ENCODE results near the gene TKTL2.

The TKTL2 gene, protein sequence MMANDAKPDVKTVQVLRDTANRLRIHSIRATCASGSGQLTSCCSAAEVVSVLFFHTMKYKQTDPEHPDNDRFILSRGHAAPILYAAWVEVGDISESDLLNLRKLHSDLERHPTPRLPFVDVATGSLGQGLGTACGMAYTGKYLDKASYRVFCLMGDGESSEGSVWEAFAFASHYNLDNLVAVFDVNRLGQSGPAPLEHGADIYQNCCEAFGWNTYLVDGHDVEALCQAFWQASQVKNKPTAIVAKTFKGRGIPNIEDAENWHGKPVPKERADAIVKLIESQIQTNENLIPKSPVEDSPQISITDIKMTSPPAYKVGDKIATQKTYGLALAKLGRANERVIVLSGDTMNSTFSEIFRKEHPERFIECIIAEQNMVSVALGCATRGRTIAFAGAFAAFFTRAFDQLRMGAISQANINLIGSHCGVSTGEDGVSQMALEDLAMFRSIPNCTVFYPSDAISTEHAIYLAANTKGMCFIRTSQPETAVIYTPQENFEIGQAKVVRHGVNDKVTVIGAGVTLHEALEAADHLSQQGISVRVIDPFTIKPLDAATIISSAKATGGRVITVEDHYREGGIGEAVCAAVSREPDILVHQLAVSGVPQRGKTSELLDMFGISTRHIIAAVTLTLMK

DNA sequence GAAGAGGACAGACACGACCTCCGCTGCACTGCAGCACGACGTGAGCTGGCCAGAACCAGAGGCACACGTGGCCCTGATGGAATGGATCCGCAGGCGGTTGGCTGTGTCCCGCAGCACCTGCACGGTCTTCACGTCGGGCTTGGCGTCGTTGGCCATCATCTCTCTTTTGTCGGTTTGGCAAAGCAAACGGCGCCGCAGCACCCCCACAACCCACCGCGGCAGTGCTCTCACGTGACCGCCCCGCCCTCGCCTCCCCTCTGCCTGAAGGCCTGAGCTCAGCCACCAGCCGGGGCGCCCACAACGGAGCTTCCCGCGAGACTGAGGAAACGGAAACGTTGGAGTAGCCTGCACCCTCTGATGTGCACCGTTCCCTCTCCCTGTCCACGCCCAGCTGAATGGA, at the start of gene TKTL2:
TSS of gene TKTL2 (minus strand) at position 179 of the 400 bp plus-strand sequence. CDS start at position 159, 20 bp downstream.
- DNase-seq (ENCODE audit: low read depth in 1 of 2, low spot score in 1 of 2), result no peak

DNA sequence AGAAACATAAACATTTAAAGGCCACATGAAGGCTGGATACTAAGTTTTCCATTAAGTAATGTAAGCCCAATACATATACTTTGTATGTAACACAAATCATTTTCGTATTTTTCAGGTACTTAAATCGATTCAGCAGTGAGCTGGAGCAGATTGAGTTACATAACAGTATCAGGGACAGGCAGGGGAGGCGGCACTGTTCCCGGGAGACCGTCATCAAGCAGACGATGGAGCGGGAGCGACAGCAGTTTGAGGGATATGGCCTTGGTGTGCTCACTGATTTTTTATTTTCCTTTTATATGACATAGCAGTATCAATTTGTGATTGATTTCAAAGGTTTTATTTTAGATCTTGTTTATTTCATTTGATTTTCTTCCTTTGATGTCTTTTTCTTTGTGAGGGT, 41.6 kb upstream of the TKTL2 start:
- no peak for DNase-seq (ENCODE audit: low read depth in 1 of 2, low spot score in 1 of 2)

DNA sequence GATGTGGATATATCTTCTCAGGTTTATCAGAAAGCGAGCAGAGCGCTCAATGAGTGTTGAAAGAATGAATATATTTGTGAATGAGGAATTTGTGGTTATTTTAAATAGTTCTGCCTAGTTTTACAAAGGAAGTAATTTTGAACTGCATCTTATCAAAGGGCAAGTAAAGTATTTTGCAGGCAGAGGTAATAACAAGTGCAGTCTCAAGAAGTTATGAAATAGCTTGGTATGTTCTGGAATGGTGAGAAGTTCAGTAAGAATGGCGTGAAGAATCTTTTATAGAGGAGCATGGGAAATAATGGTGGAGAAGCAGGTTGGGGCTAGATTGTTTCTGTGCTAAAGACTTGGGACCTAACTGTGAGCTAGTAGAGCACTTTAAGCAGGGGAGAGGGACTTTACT, 31.8 kb upstream of the TKTL2 start:
- no peak for DNase-seq (ENCODE audit: low read depth in 1 of 2, low spot score in 1 of 2)

DNA sequence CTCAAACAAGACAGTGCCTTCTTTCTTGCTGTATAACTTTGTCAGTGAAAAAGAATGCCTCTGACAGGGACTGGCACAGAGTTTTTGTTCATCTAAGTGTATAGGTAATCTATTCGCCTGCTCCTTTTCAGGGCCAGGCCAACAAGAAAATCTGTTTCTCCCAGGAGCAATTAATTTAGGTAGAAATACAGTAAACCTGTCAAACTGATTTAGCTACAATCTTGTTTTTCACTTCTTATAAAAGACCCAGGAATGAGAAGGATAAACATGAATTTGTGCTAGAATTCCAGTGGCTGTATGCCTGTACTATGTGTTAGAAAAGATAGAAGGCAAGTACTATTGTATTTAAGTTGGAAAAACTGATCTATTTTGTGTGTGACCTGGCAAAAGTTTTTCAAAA, 27.0 kb upstream of the TKTL2 start:
- DNase-seq (ENCODE audit: low read depth in 1 of 2, low spot score in 1 of 2), result no peak

DNA sequence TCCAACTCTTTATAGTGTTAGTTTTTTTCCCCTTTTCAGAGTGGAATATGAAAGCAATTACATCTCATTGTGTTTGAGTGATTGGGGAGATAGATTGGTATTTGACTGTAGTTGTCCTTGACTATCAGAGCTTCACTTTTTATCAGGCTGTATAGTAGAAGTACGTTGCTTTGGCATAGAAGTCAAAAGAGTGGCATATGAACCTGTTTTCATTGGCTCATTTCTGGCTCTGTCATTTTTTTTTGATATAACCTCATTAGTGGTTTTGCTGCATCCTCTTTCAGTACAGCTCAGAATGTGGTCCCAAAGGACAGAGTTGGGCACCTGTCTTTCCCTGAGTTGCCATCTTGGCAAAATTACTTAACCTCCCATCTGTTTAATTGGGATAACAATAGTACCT, 22.3 kb upstream of the TKTL2 start:
- DNase-seq (ENCODE audit: low read depth in 1 of 2, low spot score in 1 of 2), result no peak

DNA sequence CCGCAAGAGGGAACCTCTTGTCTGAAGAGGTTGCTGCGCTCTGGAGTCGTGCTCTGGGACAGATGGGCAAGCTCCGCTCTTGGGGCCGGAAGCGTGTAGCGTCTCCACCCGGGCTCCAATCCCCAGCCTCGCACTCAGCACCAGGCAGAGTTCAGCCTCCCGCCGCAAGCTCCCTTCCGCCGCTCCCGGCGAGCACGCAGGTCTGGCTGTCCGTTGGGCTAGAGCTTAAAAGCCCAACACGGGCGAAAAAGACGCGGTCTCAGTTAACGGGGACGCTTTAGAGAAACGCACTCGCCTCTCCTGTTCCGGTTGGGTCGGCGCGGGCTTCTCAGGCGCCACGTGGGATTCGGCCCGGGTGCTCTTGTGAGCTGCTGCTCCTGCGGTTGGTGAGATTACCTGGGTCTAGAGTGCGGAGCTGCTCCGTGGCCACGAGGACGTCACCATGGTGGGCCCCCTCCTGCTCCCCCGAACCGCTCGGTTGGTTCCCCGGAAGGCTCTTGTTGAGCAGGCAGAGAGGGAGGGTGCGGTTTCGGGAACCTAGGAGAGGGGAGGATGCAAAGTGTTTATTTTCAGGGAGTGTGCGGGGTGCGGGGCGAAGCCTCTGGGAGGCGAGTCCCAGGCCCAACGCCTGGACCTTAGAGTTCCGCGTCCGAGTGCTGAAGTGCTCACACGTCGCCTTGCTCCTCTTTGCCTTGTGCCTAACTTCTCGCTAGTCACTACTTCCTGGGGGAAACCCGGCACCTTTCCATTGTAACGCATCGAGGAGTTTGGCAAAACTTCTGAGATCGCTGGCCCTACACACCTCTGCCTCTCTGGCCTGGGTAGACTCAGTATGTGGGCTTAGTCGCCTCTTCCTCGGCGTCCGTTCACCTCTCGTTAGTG, 21.0 kb upstream of the TKTL2 start, which contains the start of gene TMA16:
TSS of gene TMA16 (plus strand) at position 331 of the 882 bp plus-strand sequence. CDS start at position 443, 112 bp downstream.
- DNase-seq (ENCODE audit: low read depth in 1 of 2, low spot score in 1 of 2), result peak; percentile 55 to 67

DNA sequence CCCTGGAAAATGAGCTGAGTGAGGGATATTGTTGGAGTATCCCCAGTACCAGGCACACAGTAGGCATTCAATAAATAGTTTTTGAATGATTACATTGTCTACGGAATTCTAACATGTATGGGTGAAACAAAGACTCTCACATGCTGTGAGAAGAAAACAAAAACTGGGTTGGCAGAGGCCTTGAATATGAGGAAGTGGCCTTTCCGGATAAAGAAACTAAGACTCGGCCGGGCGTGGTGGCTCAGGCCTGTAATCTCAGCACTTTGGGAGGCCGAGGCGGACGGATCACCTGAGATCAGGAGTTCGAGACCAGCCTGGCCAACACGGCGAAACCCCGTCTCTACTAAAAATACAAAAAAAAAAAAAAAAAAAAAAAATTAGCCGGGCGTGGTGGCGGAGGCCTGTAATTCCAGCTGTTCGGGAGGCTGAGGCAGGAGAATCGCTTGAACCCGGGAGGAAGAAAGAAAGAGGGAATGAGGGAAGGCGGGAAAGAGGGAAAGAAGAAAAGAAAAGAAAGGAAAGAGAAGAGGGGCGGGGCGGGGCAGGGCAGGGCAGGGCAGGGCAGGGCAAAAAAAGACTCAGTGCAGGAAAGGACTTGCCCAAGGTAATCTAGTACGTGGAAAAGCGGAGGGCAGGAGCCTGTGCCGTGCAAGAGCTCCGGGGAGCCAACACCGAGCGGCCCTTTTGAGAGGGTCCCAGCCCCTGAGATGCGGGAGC, 20.2 kb upstream of the TKTL2 start:
- no peak for DNase-seq (ENCODE audit: low read depth in 1 of 2, low spot score in 1 of 2)

DNA sequence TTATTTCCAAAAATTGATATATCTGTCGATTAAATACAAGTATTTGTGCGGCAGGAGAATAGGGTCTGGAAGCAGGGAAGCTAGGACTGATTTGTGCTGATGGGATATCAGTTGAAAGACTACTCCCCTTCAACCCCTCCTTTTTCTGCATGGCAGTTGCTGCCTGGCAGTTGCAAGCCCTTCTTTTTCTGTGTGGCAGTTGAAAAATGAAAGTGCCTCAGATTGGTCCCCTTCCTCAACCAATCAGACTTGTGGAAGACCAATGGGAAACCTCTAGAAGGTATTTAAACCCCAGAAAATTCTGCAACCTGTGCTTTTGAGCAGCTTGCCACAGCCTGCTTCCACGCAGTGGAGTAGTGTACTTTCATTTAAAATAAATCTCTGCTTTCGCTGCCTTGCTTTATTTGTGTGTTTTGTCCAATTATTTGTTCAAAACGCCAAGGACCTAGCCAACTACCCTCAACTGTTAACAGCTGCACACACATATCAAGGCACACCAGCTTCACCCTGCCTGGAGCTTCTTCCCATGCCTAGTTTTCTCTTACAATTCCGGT, 19.5 kb upstream of the TKTL2 start:
- DNase-seq (ENCODE audit: low read depth in 1 of 2, low spot score in 1 of 2), result no peak

DNA sequence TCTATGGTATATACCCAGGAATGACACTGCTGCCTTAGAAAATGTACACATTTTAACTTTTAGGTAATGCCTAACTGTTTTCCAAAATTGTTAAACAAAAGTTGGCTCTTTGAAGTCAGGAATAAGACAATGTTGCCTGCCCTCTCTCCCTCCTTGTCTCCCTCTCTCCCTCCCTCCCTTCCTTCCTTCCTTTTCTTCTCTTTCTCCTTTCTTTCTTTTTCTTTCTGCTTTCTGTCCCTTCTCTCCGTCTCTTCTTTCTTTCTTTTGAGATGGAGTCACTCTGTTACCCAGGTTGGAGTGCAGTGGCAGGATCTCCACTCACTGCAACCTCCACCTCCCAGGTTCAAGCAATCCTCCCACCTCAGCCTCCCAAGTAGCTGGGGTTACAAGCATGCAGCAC, 16.4 kb upstream of the TKTL2 start:
- DNase-seq (ENCODE audit: low read depth in 1 of 2, low spot score in 1 of 2), result no peak

DNA sequence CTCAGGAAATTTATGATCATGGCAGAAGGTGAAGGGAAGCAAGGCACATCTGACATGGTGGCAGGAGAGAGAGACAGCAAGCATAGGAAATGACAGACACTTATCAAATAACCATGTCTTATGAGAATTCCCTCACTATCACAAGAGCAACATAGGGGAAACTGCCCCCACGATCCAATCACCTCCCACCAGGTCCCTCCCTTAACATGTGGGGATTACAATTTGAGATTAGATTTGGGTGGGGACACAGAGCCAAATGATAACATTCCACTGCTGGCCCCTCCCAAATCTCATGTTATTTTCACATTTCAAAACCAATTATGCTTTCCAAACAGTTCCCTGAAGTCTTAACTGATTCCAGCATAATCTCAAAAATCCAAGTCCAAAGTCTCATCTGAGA, 12.8 kb upstream of the TKTL2 start:
- no peak for DNase-seq (ENCODE audit: low read depth in 1 of 2, low spot score in 1 of 2)

DNA sequence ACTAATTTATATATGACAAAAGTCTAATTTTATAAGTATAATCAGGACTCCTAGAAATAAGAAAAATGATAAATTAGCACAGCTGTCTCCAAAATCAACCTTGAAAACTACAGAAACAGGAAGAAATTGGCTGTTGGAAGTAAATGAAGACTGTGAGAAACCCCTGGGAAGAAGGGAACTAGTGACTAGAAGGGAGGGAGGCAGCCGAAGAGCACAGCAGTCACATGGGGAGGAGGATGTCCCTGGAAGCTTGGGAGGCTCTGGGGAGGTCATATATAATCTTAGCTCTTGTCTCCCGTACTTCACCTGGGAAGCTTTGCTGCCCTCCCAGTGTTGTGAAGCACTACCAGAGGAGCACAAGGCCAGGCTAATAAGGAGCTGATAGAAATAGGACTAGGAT, 12.0 kb upstream of the TKTL2 start:
- no peak for DNase-seq (ENCODE audit: low read depth in 1 of 2, low spot score in 1 of 2)

DNA sequence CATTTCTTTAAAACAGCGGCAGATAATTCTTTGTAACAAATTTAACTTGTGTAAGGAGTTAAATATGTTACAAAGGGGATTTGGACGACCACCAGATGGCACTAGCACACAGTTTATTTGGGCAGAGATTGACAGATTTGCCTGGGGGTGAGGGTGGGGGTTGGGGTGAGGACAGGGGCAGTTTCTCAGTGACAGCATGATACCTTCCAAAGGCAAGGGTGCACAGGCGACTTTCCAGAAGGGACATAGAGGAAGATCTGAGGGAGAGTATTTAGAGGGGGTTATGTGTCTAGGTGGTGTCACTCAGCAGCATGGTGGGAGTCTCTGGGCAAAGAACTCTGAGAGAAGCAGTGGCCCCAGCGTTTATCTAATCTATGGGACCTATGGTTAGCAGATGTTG, 11.4 kb upstream of the TKTL2 start:
- no peak for DNase-seq (ENCODE audit: low read depth in 1 of 2, low spot score in 1 of 2)

DNA sequence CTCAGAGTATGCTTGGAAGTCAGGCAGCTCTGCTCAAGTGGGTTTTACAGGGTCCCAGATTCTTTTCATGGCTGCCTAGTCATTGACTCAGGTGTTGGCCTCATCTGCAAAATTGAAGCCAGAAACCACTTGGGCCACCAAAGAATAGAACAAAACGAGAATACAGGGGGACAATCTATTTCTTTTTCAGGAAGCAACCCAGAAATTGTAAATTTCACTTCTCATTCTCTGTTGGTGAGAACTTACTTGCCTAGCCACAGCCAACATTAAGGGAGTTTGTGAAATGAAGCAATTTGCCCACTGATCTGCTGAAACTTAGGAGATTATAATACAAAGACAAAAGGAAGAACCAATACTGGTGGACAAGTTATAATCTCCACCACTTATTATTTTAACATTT, 8.6 kb upstream of the TKTL2 start:
- DNase-seq (ENCODE audit: low read depth in 1 of 2, low spot score in 1 of 2), result no peak

DNA sequence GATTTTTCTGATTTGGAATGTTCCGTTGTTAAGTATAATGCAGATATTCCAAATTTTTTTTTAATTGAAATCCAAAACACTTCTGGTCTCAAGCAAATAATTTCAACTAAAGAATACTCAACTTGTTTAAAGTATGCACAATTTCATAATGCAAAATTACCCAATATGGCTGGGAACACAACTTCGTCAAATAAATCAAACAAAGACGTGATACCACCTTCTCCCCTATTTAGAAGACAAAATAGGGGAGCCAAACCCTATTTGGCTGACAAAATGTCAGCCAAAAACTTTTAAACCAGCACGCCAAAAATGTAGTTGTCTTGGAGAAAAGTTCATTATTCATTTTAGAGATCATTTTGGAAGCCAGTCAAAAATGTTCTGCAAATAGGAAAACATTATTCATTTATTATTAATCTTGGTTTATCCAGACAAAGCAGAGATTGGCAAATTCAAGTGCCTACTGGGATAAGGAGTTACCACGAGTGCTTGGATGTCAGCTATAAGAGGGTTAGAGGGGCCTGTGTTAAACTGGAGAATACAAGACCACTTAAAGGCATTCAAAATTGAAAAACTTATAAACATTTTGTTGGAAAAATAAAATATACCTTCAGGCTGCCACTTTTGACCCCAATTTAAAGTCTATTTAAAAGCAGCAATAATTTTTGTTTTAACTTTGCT, 3.3 kb upstream of the TKTL2 start:
- no peak for DNase-seq (ENCODE audit: low read depth in 1 of 2, low spot score in 1 of 2)

DNA sequence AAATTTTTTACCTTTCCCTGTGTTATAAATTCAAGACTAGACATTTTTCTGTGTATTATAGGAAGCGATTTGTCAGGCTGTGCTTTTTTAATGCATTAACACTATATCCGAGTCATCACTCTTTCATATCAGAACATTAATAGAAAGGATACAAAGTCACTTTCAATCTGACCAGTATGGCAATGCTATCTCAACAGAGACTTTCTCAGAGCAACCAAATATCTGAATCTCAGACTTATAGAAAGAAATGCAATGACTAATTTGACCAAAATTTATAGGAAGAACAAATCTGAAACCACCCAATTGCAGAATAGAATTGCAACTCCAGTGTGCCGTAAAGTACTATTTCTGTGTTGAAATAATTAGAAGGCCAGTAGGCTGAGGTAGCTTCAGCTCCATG, 473 bp upstream of the TKTL2 start:
- DNase-seq (ENCODE audit: low read depth in 1 of 2, low spot score in 1 of 2), result no peak

DNA sequence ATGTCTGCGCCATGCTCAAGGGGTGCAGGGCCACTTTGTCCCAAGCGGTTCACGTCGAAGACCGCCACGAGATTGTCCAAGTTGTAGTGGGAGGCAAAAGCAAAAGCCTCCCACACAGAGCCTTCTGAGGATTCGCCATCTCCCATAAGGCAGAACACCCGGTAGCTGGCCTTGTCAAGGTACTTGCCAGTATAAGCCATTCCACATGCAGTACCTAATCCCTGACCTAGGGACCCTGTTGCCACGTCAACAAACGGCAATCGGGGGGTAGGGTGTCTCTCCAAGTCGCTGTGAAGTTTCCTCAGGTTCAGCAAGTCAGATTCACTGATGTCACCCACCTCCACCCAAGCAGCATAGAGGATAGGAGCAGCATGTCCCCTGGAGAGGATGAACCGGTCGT, 424 bp downstream of the TKTL2 start:
- DNase-seq (ENCODE audit: low read depth in 1 of 2, low spot score in 1 of 2), result no peak

DNA sequence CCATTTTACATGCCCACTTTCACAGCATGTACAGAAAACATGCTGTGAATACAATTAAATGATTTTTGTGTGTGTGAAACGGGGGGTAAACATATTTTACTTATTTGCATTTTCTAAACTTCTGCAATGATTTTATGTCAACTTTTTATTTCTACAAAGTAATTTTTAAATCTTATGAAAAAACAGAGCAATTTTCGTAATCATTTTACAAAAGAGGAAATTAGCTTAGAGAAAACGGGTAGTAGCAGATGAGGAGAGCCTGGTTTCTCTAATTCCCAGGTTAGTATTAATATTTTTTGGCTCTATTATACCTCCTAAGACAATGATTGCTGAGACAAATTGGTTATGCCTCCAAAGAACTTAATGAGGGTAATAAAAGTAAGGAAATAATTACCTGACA, 3.2 kb downstream of the TKTL2 start:
- no peak for DNase-seq (ENCODE audit: low read depth in 1 of 2, low spot score in 1 of 2)

DNA sequence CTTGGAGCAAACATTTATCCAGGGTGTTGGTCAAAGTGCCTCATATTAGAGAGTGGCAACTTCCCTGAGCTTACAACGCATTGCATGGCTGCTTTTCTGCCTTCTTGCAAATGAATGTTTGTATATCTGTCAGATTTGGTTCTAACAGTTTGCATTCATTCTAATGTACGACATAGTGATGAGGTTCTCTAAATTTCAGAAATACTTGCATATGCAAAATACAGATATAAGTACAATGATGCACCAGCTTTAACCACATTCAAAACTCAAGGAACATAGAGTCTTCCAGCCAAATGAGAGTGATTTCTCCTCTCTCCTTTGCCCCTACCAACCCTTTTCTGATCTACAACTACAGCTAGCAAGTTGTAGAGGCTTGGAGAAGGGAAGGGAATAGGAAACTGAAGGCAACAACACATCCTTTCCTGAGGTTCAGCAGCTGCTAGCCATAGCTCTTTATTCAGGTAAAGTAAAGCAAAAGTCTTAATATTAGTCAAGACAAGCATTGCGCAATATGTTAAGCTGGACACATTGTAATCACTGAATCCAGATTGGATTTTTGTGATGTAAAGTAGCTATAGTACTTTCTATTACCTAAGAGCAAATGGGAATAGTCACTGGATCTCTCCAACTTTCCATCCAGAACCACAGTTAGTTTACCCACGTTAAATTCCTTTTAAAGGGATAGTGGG, 6.3 kb downstream of the TKTL2 start:
- no peak for DNase-seq (ENCODE audit: low read depth in 1 of 2, low spot score in 1 of 2)

DNA sequence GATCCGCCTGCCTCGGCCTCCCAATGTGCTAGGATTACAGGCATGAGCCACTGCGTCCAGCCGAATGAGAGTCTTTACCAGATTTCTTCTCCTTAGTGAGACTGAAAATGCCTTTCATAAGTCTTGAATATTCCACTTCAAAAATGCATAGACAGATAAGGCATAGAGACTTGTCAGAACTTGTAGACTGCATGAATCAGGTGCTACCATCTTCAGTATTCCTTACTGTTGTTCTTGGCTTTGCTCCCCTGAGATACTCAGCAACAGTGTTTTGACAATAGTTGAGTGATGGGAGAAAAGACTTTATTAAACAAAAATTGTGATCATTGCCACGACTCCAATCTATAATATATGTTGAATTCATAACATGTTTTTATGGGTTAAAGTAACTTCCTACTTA, 11.0 kb downstream of the TKTL2 start:
- no peak for DNase-seq (ENCODE audit: low read depth in 1 of 2, low spot score in 1 of 2)
